GM19372 (cell line): ENCODE measurements around the gene HDGFL3.
A peak's percentile ranks its signal among the peaks of the same experiment; 100 is the strongest.
"Not testable (repeated sequence)": the region's sequence is repeated elsewhere in the genome, so short reads cannot be mapped to it uniquely, and the experiment has no call there.

Experiments used
- ATAC-seq: cut with Tn5 transposase; IDR thresholded peaks from one replicate; pipeline ENCODE4 v1.9.1; 2021; ENCODE audit warnings: mild to moderate bottlenecking, low read depth, moderate library complexity; ENCODE audit not compliant: unreplicated experiment

The HDGFL3 gene

GRCh38 chr15:83106994-83107840 is 100.4 kb downstream of the HDGFL3 start, which contains the start of gene TM6SF1:
Gene TM6SF1 (plus strand): TSS chr15:83107645. CDS start chr15:83107681, 36 bp downstream.
- ATAC-seq: no peak

DNA sequence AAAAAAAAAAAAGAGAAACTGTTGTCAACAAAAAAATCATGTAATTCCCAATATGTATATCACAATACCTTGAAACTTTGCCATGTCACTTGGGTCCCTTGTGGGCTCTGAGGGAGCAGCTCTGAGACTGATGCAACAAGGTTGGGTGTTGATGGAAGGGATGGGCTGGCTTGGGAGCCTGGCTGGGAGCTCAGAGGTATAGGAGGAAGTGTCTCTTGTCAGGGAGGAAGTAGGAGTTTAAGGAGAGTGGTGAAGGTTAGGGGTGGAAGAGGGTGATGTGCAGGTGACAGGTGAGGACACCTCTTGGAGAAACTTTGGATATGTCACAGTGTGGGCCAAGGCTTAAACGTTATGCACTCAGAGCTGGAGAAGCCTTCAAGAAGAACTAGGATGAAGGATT is 102.2 kb downstream of the HDGFL3 start:
- no peak for ATAC-seq

DNA sequence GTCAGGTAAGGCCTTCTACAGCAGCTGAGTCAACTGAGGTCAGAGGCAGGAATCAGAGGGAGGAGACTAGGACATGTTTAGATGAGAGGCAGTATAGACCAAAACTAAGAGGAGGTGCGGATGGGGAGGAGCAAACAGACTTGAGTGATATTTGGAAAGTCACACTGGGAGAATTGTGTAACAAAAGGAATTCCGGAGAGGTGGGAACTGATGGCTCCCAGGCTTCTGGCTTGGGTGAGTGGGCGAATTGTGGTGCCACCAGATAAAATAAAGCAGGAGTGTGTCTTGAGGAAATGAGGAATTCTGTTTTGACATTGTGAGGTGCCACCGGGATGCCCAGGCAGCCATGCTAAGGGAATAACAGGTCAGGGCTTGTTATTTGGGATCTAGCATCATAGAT is 103.5 kb downstream of the HDGFL3 start:
- ATAC-seq: no peak

DNA sequence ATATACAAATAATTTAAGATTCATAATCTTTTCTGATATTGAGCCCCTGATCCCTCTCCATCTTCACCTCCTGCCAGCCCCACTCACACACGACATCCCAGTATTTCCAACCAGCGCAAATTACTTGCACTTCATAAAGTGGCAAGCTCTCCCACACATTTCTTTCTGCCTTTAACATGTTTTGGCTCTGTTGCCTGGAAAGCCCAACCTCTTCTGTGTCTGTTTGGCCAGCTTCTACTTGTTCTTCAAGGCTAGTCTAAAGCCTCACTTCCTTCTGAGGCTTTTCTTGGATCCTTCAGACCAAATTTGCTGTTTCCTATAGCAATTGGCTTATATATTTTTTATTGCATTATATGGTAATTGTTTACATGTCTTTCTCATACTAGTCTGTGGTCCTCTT is 105.3 kb downstream of the HDGFL3 start:
- no peak for ATAC-seq

DNA sequence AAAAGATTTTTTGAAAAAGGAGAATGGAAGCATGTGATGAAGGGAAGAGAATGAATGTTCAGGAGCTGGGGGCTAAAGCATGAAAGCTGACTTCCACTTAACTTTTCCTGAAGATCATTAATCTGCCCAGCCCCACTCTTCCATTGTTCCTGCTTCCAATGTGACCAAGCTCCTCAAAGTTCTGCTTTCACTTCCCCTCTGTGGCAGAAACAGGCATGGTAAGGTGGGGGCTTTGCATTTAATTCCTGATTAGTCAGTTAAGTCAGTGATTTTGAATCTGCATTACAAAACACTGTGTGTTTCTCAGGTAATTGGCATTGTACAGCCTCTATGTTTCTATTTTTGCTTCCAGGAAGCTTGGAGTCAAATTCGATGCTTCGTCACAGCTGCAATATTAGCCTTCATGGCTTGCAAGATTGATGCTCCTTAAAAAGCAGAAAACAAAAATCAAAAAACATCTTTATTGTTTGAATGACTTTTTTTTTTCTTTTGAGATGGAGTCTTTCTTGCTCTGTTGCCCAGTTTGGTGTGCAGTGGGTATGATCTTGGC is 107.5 kb downstream of the HDGFL3 start:
- ATAC-seq: no peak

GRCh38 chr15:83099290-83099689 is 108.3 kb downstream of the HDGFL3 start:
- ATAC-seq: no peak

- no peak for ATAC-seq
Measured at GRCh38 chr15:83098079-83098478, 109.5 kb downstream of the HDGFL3 start.

GRCh38 chr15:83094583-83094982 is 113.0 kb downstream of the HDGFL3 start:
- ATAC-seq: no peak

DNA sequence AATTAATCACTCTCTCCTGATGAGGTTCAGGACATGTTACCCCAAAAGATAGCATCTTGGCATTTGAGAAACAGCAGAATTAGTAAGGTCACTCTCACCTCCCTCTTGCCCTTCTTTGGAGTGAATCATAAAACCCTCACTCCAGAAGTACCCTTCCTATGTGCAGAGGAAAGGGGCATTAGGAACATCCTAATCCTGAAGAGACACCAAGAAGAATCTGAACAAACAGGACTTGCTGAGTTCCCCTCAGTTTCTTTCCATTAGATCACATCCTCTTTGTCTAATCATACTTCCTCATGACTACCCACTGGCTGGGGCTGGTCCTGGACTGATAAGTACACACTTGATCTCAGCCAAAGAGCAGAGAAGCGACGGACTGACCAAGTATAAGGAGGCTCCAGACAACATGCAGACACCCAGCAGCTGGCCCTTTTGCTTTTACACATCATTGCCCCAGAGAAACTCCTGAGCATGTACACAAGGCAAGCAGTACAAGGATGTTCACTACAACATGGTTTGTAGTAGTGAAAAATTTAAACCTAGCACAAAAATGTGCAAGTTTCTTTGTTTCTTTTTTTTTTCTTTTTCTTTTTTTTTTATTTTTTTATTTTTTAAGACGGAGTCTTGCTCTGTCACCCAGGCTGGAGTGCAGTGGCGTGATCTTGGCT is 115.2 kb downstream of the HDGFL3 start:
- peak; percentile 83 for ATAC-seq

DNA sequence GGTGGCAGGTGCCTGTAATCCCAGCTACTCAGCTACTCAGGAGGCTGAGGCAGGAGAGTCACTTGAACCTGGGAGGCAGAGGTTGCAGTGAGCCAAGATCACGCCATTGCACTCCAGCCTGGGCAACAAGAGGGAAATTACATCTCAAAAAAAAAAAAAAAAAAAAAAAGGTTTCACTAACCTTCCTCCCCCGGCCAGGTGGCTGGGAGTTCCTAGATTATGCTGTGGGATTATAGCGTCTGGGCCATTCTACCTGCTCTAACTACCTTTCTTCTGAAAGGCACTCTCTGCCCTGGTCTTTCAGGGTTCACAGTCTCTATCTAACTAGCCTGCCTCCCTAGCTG is 115.7 kb downstream of the HDGFL3 start:
- not testable (repeated sequence) for ATAC-seq

DNA sequence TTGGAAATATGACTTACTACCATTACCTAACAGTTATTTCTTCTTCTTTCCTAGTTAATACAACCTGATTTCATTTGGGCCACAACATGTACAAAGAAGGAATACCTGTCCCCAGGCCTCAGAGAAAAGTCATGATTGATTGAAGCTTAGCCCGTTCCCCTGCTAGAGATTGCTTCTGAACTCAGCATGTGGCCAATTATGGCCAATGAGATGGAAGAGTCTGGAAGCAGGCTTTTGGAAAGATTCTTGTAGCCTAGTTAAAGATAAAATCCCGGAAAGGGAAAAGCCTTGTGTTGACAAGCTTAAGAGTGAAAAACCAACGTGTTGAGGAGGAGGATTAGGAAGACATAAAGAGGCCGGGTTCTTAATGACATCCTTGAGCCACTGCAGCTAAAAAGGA is 117.2 kb downstream of the HDGFL3 start:
- ATAC-seq: no peak

DNA sequence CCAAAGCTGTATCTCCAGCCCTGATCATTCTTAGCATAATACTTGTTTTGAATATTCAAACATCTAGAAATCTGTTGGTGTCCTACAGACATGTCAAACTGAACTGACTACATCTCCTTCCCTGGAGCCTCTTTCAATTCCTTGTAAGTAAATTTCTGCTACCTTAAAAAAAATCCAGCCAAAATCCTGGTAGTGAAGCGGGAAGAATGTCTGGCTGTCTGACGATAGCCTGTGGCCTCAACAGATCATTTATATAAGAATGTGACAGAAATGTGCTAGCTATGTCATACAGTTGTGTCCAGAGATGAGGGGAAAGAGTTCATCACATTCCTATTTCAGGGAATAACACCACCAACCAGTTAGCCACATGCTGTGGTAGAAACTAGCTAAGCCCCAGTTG is 118.7 kb downstream of the HDGFL3 start:
- ATAC-seq: no peak

DNA sequence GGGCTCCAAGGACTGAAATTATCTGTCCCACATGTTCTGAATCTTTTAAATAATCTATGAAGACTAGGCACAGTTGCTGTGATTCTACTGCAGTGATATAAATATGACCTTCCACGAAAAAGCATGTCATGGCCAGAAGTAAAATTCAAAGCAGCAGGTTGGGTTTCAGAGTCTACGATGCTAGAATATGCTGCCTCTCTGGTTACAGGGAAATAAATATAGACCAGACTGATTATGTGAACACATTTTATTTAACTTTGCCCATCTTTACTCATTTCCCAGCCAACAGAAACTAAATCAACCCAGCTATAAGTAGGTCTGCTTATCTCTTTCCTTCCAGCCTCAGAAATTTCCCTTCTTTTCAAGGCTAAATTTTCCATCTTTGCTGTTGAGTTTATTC is 120.0 kb downstream of the HDGFL3 start:
- no peak for ATAC-seq

GRCh38 chr15:83085864-83086552 is 121.6 kb downstream of the HDGFL3 start:
- not testable (repeated sequence) for ATAC-seq

DNA sequence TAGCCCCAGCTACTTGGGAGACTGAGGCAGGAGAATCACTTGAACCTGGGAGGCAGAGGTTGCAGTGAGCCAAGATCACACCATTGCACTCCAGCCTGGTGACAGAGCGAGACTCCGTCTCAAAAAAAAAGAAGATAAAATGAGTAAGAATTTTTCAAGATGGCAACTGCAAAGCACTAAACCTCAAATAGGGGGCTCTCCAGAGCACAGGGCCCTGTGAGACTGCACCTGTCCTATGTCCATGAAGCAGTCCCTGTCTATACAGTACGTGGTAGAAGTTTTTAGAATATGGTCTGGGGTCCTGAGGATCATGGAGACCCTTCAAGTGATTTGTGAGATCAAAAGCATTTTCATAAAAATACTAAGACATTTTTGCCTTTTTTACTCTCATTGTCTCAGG is 122.2 kb downstream of the HDGFL3 start:
- ATAC-seq: not testable (repeated sequence)

DNA sequence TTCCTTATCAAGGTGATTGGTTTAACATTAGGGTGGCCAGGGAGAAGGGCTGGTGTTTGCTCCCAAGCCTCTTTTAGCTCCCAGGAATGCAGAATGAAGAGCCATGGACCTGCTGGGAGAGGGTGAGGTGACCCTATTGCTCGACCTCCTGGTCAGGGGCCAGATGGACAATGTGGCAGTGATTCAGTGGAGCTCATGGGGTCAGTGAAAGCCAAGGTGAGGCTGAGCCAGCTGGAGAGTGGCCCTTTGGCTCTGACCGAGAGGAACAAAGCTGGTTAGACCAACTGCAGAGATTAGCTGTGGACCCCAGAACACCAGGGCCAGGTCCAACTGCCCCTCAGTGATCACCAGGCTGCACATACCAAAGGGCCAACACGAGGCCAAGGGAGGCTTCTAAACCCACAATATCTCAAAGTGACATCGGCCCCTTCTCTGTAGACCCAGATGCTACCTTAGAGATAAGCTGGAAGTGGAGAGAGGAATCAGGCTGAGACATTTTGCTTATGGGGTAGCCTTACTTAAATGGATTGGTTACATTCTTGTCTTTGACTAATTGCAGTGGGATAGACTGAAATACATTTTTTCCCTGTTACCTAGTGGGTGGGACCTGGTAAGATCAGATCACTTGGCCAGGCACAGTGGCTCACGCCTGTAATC is 124.8 kb downstream of the HDGFL3 start:
- no peak for ATAC-seq

GRCh38 chr15:83081256-83082014 is 126.2 kb downstream of the HDGFL3 start:
- ATAC-seq: no peak

DNA sequence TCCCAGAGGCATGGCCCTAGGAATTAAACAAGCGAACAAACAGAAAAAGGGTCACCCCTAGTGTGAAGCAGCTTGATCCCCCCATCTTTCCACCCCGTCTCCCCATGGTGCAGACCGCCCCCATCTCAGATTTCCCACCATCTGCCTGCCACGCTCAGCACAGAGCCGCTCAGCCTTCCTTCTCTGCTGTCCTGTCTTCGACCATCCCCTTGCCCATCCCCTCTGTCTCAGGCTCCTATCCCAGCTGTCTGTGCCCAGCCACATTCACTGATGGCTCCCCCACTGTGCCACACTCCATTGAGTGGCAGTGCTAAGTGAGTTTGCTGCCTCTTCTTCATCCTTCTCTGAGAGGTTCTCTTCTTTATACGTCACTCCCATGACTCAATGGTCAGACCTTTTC is 128.9 kb downstream of the HDGFL3 start:
- ATAC-seq: no peak
